ENCODE data around the gene RAB2B. TPM values are rescaled to one million over a fixed set of nuclear protein-coding genes. Genes with fewer than 3 reads are reported as not detected.

The RAB2B gene
- total and polyA plus RNA-seq, 7 donors, result 6.7 to 28.5 (median 22.7) TPM

GRCh38 chr14:21431126-21431525 is 45.6 kb downstream of the RAB2B start:
- WGBS, 2 donors, result 97 to 99% methylated on average over 2 of the region's 2 CpGs
- Histone ChIP-seq H3K36me3 (peaks cover 25 to 55% (median 44%) of the 10 kb centered on the region in 4 donors), H3K9me3 (no peaks in the 10 kb centered on the region), H3K27me3 (no peaks in the 10 kb centered on the region), H3K27ac (no peak overlapping the region), H3K4me1 (peaks cover 0 to 14% (median 11%) of the 10 kb centered on the region in 4 donors), H3K4me3 (no peak overlapping the region)
- TF ChIP-seq POLR2AphosphoS5 (IDR thresholded peaks at IDR 0.05) (no peak), EP300 (IDR thresholded peaks at IDR 0.05) (no peak), POLR2A (IDR thresholded peaks at IDR 0.05) (no peak), CTCF (IDR thresholded peaks at IDR 0.05) (no peak)
- intact Hi-C loops (cut with DNase I), result no loop called here
- no peak for DNase-seq

GRCh38 chr14:21428930-21429329 is 47.8 kb downstream of the RAB2B start:
- H3K27ac ChIP-seq, result no peak overlapping the region
- no peak for DNase-seq
- H3K4me3 ChIP-seq, result no peak overlapping the region
- no peaks in the 10 kb centered on the region for H3K27me3 ChIP-seq
- 57 to 85% methylated on average over 4 of the region's 4 CpGs for WGBS, 2 donors
- TF ChIP-seq CTCF (IDR thresholded peaks at IDR 0.05) (no peak), POLR2AphosphoS5 (IDR thresholded peaks at IDR 0.05) (no peak)
- H3K36me3 ChIP-seq, result peaks cover 43 to 77% (median 63%) of the 10 kb centered on the region in 4 donors
- H3K9me3 ChIP-seq, result no peaks in the 10 kb centered on the region
- intact Hi-C loops (cut with DNase I), result no loop called here
- H3K4me1 ChIP-seq, result no peaks in the 10 kb centered on the region

GRCh38 chr14:21426692-21427091 is 50.1 kb downstream of the RAB2B start:
- WGBS, 2 donors, result 93 to 95% methylated on average over 1 of the region's 1 CpG
- Histone ChIP-seq H3K36me3 (peaks cover 60 to 99% (median 79%) of the 10 kb centered on the region in 4 donors), H3K4me1 (no peaks in the 10 kb centered on the region), H3K9me3 (no peaks in the 10 kb centered on the region), H3K27me3 (no peaks in the 10 kb centered on the region), H3K4me3 (no peak overlapping the region), H3K27ac (no peak overlapping the region)
- intact Hi-C loops (cut with DNase I), result no loop called here
- no peak for DNase-seq
- TF ChIP-seq CTCF (IDR thresholded peaks at IDR 0.05) (no peak), POLR2A (IDR thresholded peaks at IDR 0.05) (no peak), EP300 (IDR thresholded peaks at IDR 0.05) (no peak), POLR2AphosphoS5 (IDR thresholded peaks at IDR 0.05) (no peak)

GRCh38 chr14:21419528-21419927 is 57.2 kb downstream of the RAB2B start:
- WGBS, 2 donors, result 92 to 95% methylated on average over 5 of the region's 5 CpGs
- no peaks in the 10 kb centered on the region for H3K27me3 ChIP-seq
- TF ChIP-seq POLR2A (IDR thresholded peaks at IDR 0.05) (no peak), EP300 (IDR thresholded peaks at IDR 0.05) (no peak), POLR2AphosphoS5 (IDR thresholded peaks at IDR 0.05) (no peak)
- H3K27ac ChIP-seq, result no peak overlapping the region
- DNase-seq, result no peak
- no peaks in the 10 kb centered on the region for H3K9me3 ChIP-seq
- H3K4me1 ChIP-seq, result no peaks in the 10 kb centered on the region
- H3K4me3 ChIP-seq, result no peak overlapping the region
- H3K36me3 ChIP-seq, result peaks cover 42 to 94% (median 49%) of the 10 kb centered on the region in 4 donors
- intact Hi-C loops (cut with DNase I), result no loop called here

- WGBS, 2 donors, result 96 to 97% methylated on average over 4 of the region's 4 CpGs
- H3K4me3 ChIP-seq, result no peak overlapping the region
- H3K27me3 ChIP-seq, result no peaks in the 10 kb centered on the region
- H3K36me3 ChIP-seq, result peaks cover 45 to 94% (median 55%) of the 10 kb centered on the region in 4 donors
- H3K27ac ChIP-seq, result no peak overlapping the region
- TF ChIP-seq POLR2AphosphoS5 (IDR thresholded peaks at IDR 0.05) (no peak), CTCF (IDR thresholded peaks at IDR 0.05) (no peak), EP300 (IDR thresholded peaks at IDR 0.05) (no peak), POLR2A (IDR thresholded peaks at IDR 0.05) (no peak)
- H3K4me1 ChIP-seq, result no peaks in the 10 kb centered on the region
- intact Hi-C loops (cut with DNase I), result no loop called here
- no peaks in the 10 kb centered on the region for H3K9me3 ChIP-seq
- DNase-seq, result no peak
Observed at GRCh38 chr14:21415329-21415728, 61.4 kb downstream of the RAB2B start.
